HCT116 (cell line): ENCODE results near the gene FBP1. TPM values are rescaled to one million over a fixed set of nuclear protein-coding genes. Genes with fewer than 3 reads are reported as not detected.

Source experiments
- ATAC-seq: fragments of 200-7000 bp; cut with Tn5 transposase; 2 replicates; pipeline ENCODE4 v1.9.1; 2020; ENCODE audit warnings: mild to moderate bottlenecking, moderate library complexity
- BruUV-seq: library from RNA; stranded (reverse); fragments of 400-500 nt; replicated peaks from 2 replicates; lab custom pipeline; 2021; lab: Mats Ljungman, UMichigan
- CTCF ChIA-PET: fragments of 300-600 bp; sonication (Branson Sonifier 250); formaldehyde crosslinking; loops from one replicate; lab custom pipeline; 2021; ENCODE audit warnings: antibody characterized with exemption; lab: Charles Lee
- POLR2A ChIA-PET: fragments of 300-600, 350-600 bp; sonication (Branson Sonifier 250); formaldehyde crosslinking; loops from one replicate; lab custom pipeline; 2021; ENCODE audit warnings: antibody characterized with exemption; lab: Charles Lee
- RAD21 ChIA-PET, 2 experiments: fragments of 300-600 bp; sonication (Branson Sonifier 250); formaldehyde crosslinking; loops; one replicate each; lab custom pipeline; 2023; ENCODE audit warnings: low total read pairs in 2 of 2; ENCODE audit not compliant: uncharacterized antibody in 2 of 2, unreplicated experiment in 2 of 2, low non-redundant PET in 1 of 2; lab: Charles Lee
- DNase-seq: peaks from one replicate; pipeline ENCODE4 v3.0.0-alpha.2; 2010; ENCODE audit warnings: low read depth, low spot score
- H2AFZ ChIP-seq: fragments of 200-600 bp; shearing (Covaris generic), sonication (generic); 2 replicates; pipeline ENCODE4 v1.6.1; 2017; ENCODE audit warnings: low read depth, mixed run types, mixed read lengths, antibody characterized with exemption, low read length; ENCODE audit not compliant: poor library complexity, severe bottlenecking
- H3K27ac ChIP-seq: 2 replicates; pipeline ENCODE4 v1.5.1; 2012; ENCODE audit warnings: low read depth, low read length
- H3K27me3 ChIP-seq: fragments of 200-600 bp; sonication (generic); 2 replicates; pipeline ENCODE4 v1.6.1; 2016; ENCODE audit warnings: mixed run types, low read length, mixed read lengths; ENCODE audit not compliant: insufficient read depth
- H3K36me3 ChIP-seq, 2 experiments: fragments of 200-500 bp in 1 of 2; fragments of 200-600 bp in 1 of 2; sonication (Bioruptor generic) in 1 of 2; sonication (generic) in 1 of 2; 2 replicates each; pipeline versions ENCODE4 v1.5.1 to v1.6.1; 2014 to 2016; ENCODE audit warnings: low read length in 2 of 2, inconsistent platforms in 1 of 2, mixed read lengths in 1 of 2, mixed run types in 1 of 2; ENCODE audit not compliant: insufficient read depth in 2 of 2, control insufficient read depth in 1 of 2
- H3K4me1 ChIP-seq, 2 experiments: fragments of 200-600 bp in 1 of 2; sonication (generic) in 1 of 2; 2 replicates each; pipeline versions ENCODE4 v1.5.1 to v1.6.1; 2012 to 2017; ENCODE audit warnings: low read length in 2 of 2, inconsistent platforms in 1 of 2, mild to moderate bottlenecking in 1 of 2, mixed read lengths in 1 of 2, mixed run types in 1 of 2, moderate library complexity in 1 of 2; ENCODE audit not compliant: insufficient read depth in 2 of 2, control insufficient read depth in 1 of 2
- H3K4me2 ChIP-seq: fragments of 200-600 bp; sonication (generic); 2 replicates; pipeline ENCODE4 v1.6.1; 2017; ENCODE audit warnings: mixed run types, low read length, mixed read lengths
- H3K4me3 ChIP-seq, 2 experiments: fragments of 200-600 bp in 1 of 2; sonication (generic) in 1 of 2; replicated peaks in 1 of 2; 2 replicates each; pipeline ENCODE4 v1.5.1; 2011 to 2016; ENCODE audit warnings: low read length in 2 of 2, control low read depth in 1 of 2, low read depth in 1 of 2, mild to moderate bottlenecking in 1 of 2, mixed read lengths in 1 of 2, mixed run types in 1 of 2
- H3K79me2 ChIP-seq: fragments of 200-600 bp; sonication (generic); 2 replicates; pipeline ENCODE4 v1.6.1; 2017; ENCODE audit warnings: mild to moderate bottlenecking, mixed run types, low read length, moderate library complexity, mixed read lengths; ENCODE audit not compliant: insufficient read depth
- H3K9ac ChIP-seq: fragments of 200-600 bp; sonication (generic); 2 replicates; pipeline ENCODE4 v1.6.1; 2016; ENCODE audit warnings: low read length, mixed read lengths
- H3K9me2 ChIP-seq: fragments of 200-600 bp; sonication (generic), shearing (Covaris generic); 2 replicates; pipeline ENCODE4 v1.6.1; 2017; ENCODE audit warnings: mixed run types, mild to moderate bottlenecking, moderate library complexity; ENCODE audit not compliant: insufficient read depth
- H3K9me3 ChIP-seq, 2 experiments: fragments of 200-500 bp in 1 of 2; fragments of 200-600 bp in 1 of 2; sonication (Bioruptor generic) in 1 of 2; sonication (generic) in 1 of 2; 2 replicates each; pipeline ENCODE4 v1.6.1; 2014 to 2017; ENCODE audit warnings: low read length in 2 of 2, mixed read lengths in 2 of 2, inconsistent platforms in 1 of 2, low read depth in 1 of 2, mild to moderate bottlenecking in 1 of 2, mixed run types in 1 of 2, moderate library complexity in 1 of 2; ENCODE audit not compliant: control insufficient read depth in 1 of 2, insufficient read depth in 1 of 2
- H4K20me1 ChIP-seq: fragments of 200-600 bp; sonication (generic), shearing (Covaris generic); 2 replicates; pipeline ENCODE4 v1.6.1; 2017; ENCODE audit warnings: mixed run types, mild to moderate bottlenecking, moderate library complexity; ENCODE audit not compliant: insufficient read depth
- CBX3 ChIP-seq: IDR thresholded peaks from 2 replicates; pipeline ENCODE4 v1.6.1; 2012; ENCODE audit warnings: low read depth
- CEBPB ChIP-seq: IDR thresholded peaks from 2 replicates; pipeline ENCODE4 v1.6.1; 2012; ENCODE audit warnings: low read depth
- MAX ChIP-seq: IDR thresholded peaks from 2 replicates; pipeline ENCODE4 v1.6.1; 2012
- POLR2AphosphoS5 ChIP-seq: IDR thresholded peaks from 2 replicates; pipeline ENCODE4 v1.6.1; 2011; ENCODE audit warnings: mild to moderate bottlenecking, low read depth, low read length, moderate library complexity
- SIN3A ChIP-seq: IDR thresholded peaks from 2 replicates; pipeline ENCODE4 v1.6.1; 2012; ENCODE audit warnings: low read depth
- ZNF274 ChIP-seq: fragments of 200-500 bp; sonication (Bioruptor generic); IDR thresholded peaks from 2 replicates; pipeline ENCODE4 v1.6.1; 2014; ENCODE audit warnings: mild to moderate bottlenecking, low read depth, low read length, inconsistent platforms
- intact Hi-C: fragments of 100-400 bp; cut with micrococcal nuclease; formaldehyde crosslinking; loops from 2 replicates; pipeline ENCODE4 v1.10.0; 2022
- total RNA-seq: library from RNA; stranded (reverse); gene quantifications from one replicate; pipeline ENCODE4 v1.2.1, GENCODE V29; 2021; ENCODE audit not compliant: unreplicated experiment
- TF ChIP-seq, protein P1 (sequence below): IDR thresholded peaks from 2 replicates; pipeline ENCODE4 v1.6.1; 2011; ENCODE audit warnings: mild to moderate bottlenecking, low read length, moderate library complexity; ENCODE audit not compliant: insufficient replicate concordance; ENCODE audit errors: extremely low read depth

FBP1 gene
- total RNA-seq, 1 experiment from 2014 or later, result 0.42 TPM

DNA sequence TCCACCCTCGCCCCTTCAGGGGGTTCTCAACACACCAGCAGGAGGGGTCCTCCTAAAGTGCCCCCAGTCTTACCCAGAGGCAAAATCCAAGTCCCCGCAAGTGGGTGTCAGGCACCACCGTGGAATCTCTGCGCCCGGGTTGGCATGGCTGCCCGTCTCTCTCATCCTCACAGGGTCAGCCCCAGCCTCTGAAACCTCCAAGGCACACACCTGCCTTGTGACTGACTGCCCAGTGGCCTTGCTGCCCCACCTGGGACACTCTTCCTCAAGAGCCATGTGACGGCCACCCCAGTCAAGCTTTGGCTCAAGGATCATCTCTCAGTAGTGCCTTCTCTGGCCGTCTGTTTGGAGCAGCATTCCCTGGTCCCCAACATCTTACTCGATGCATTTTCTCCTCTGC lies 50.6 kb downstream of the FBP1 start:
- ChIA-PET POLR2A (no interaction called here), RAD21 (no interaction called here), CTCF (no interaction called here)
- no TSS peak for BruUV-seq
- no peak overlapping the region for H3K4me3 ChIP-seq
- no peak overlapping the region for H3K4me2 ChIP-seq
- no peaks in the 10 kb centered on the region for H3K9me3 ChIP-seq
- H3K4me1 ChIP-seq, result no peaks in the 10 kb centered on the region
- intact Hi-C loops, result no loop called here
- no peaks in the 10 kb centered on the region for H3K9me2 ChIP-seq
- H3K27ac ChIP-seq, result no peak overlapping the region
- H3K27me3 ChIP-seq, result 0 out of 2 replicates have a peak, but pooled peaks cover 3% of the 10 kb centered on the region
- H2AFZ ChIP-seq, result no peak overlapping the region
- no peaks in the 10 kb centered on the region for H3K79me2 ChIP-seq
- H3K9ac ChIP-seq, result no peak overlapping the region
- TF ChIP-seq MAX, result no peak
- no peak for TF ChIP-seq ZNF274
- TF ChIP-seq SIN3A, result no peak
- TF ChIP-seq, protein P1, sequence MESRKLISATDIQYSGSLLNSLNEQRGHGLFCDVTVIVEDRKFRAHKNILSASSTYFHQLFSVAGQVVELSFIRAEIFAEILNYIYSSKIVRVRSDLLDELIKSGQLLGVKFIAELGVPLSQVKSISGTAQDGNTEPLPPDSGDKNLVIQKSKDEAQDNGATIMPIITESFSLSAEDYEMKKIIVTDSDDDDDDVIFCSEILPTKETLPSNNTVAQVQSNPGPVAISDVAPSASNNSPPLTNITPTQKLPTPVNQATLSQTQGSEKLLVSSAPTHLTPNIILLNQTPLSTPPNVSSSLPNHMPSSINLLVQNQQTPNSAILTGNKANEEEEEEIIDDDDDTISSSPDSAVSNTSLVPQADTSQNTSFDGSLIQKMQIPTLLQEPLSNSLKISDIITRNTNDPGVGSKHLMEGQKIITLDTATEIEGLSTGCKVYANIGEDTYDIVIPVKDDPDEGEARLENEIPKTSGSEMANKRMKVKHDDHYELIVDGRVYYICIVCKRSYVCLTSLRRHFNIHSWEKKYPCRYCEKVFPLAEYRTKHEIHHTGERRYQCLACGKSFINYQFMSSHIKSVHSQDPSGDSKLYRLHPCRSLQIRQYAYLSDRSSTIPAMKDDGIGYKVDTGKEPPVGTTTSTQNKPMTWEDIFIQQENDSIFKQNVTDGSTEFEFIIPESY, result no peak
- no peak for TF ChIP-seq POLR2AphosphoS5
- no peak for TF ChIP-seq CBX3
- no peaks in the 10 kb centered on the region for H4K20me1 ChIP-seq
- H3K36me3 ChIP-seq, result no peaks in the 10 kb centered on the region
- ATAC-seq (no peak), DNase-seq (no peak)

DNA sequence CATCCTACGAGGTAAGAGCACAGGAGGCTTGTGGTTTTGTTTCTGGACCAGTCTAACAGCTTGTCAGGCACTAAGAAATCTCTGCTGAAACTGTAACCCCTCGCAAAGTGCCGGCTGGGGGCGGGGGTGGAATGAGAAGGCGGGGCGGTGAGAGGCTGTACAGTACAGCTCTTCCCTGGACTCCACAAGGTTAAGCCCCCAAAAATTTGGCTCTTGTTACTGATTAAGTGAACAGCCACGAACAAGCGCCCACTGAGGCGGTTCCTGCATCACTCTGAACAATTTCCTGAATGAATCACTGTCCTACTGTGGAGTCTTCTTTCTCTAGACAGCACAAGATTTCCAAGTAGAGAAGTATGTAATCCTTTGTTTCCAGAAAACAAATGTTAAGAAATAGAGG lies 52.5 kb downstream of the FBP1 start:
- BruUV-seq, result no TSS peak
- ChIA-PET RAD21 (no interaction called here), POLR2A (no interaction called here), CTCF (no interaction called here)
- no peaks in the 10 kb centered on the region for H4K20me1 ChIP-seq
- no peaks in the 10 kb centered on the region for H3K79me2 ChIP-seq
- ATAC-seq (no peak), DNase-seq (no peak)
- no peak for TF ChIP-seq CEBPB
- TF ChIP-seq POLR2AphosphoS5, result no peak
- TF ChIP-seq SIN3A, result no peak
- H3K4me1 ChIP-seq, result no peaks in the 10 kb centered on the region
- H3K27me3 ChIP-seq, result no peaks in the 10 kb centered on the region
- no peak overlapping the region for H3K4me3 ChIP-seq
- intact Hi-C loops, result no loop called here
- no peak overlapping the region for H3K27ac ChIP-seq
- H2AFZ ChIP-seq, result no peak overlapping the region
- H3K9ac ChIP-seq, result no peak overlapping the region
- no peak overlapping the region for H3K4me2 ChIP-seq
- H3K36me3 ChIP-seq, result no peaks in the 10 kb centered on the region
- no peaks in the 10 kb centered on the region for H3K9me3 ChIP-seq
- no peaks in the 10 kb centered on the region for H3K9me2 ChIP-seq
